Measurements from ENCODE around the gene CASZ1.

Gene CASZ1

DNA sequence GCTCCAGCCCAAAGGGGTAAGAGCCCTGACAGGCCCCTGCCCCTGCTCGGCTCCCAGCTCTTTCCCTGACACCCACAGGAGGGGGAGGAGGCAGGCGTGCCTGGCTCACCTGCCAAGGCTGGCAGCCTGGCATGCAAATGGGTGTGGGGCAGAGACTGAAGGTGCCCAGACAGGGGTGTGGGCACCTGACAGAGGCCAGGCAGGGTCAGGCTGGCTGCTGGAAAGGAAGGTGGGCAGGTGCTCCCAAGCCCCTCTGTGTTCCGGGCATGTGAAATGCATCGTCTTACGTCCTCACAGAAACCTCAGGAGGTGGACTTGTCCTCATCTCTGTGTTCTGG lies 19.4 kb upstream of the CASZ1 start:
- TF ChIP-seq GATA3 (IDR thresholded peaks at IDR 0.05; ENCODE audit: low read depth, low read length) (no peak), GATA2 (IDR thresholded peaks at IDR 0.05; ENCODE audit: low read depth, low read length) (no peak)

DNA sequence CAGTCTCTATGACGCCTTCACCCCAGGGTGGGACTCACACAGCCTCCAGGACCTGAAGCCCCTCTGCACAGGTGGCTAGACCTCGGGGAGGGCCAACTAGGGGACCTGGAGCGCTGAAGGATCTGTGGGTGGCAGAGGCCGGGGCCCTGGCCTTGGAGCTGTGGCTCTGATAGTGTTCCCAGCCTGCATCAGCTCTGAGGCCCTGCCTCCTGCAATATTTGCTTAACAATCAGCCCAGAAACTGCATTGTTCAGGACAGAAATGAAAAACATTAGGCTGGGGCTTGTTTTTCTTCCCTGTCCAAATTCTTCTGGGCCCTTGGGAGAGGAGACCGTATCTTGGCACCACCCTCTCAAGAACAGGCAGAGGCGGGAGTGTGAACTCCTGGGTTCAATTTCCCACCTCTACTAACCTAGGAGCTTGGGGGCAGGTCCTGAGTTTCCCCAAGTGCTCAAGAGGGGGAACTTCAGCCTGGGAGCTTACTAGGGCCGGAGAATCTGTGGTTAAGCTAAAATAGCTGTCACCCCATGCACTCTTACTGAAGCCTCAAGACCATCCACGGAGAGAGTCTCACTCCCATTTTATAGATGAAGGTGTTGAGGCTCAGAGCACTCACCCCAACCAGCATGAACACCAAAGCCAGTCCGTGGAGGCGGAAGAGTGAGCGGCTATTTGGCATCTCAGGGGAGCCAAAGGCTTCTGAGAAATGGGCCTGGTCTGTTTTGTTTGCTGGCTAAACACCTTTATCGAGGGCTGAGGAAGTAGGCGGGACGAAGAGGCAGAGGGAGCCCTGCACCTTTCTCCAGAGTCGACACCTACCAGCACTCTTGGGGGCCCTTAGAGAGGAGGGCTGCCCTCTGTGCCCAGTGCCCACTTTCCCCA lies 18.8 kb upstream of the CASZ1 start:
- TF ChIP-seq GATA3 (IDR thresholded peaks at IDR 0.05; ENCODE audit: low read depth, low read length) (no peak), GATA2 (IDR thresholded peaks at IDR 0.05; ENCODE audit: low read depth, low read length) (no peak)

DNA sequence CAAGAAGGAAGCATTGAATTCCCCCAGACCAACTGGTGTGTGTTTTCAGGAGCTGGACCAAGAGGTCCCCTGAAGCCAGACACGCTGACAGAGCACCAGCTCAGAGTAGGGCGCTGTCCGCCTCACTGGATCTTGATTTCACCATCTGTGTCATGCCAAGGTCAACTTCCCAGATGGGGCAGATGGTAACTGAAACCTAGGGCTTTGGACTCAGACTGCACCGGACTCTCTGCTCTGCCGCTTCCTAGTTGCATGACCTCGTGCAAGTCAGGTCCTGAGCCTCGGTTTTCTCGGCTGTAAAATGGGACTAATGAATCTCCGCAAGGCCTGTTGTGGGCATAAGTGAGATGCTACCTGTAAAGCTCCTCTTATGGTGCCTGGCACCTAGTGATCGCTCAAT lies 17.9 kb upstream of the CASZ1 start:
- TF ChIP-seq GATA3 (IDR thresholded peaks at IDR 0.05; ENCODE audit: low read depth, low read length) (no peak), GATA2 (IDR thresholded peaks at IDR 0.05; ENCODE audit: low read depth, low read length) (no peak)

DNA sequence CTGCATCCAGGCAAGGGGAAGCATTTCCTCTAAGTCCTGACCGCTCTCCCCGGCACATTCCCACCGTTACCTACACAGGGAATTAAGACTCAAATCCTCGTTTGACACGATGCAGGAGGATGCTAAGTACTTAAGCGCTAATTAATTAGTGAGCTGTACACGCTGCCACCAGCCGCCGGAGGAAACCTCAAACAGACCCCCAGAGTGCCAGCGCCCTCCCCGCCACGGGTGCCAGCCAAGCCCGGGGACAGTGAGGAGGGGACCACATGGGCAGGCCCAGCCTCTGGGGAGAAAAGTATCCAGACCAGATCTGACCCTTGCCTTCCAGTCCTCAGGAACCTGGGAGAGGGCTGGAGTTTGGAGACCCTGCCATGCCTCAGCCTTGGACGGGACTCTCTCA lies 17.4 kb upstream of the CASZ1 start:
- TF ChIP-seq GATA3 (IDR thresholded peaks at IDR 0.05; ENCODE audit: low read depth, low read length) (no peak), GATA2 (IDR thresholded peaks at IDR 0.05; ENCODE audit: low read depth, low read length) (no peak)

DNA sequence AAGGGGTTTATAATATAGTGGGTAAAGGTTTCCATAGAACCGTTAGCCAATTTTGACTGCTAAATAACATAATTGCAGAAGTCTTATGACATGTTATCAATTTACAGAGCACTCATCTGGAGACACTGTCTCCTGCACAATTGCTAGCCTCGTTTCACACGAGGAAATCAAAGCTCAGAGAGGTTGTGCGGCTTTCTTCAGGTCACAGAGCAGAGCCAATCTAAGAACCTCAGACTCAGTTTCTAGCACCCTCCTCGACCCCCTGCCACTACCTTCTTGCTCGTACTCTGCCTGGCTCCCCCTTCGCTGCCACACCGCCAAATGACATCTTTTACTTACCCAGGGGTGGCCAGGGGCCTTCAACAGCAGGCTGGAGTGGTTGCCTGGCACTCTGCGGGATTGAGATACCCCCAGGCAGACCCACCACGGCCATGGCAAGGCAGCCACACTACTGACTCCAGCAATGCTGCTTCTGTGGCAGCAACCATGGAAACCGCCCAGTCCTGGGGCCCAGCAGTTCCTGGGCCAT lies 16.0 kb upstream of the CASZ1 start:
- TF ChIP-seq GATA3 (IDR thresholded peaks at IDR 0.05; ENCODE audit: low read depth, low read length) (no peak), GATA2 (IDR thresholded peaks at IDR 0.05; ENCODE audit: low read depth, low read length) (no peak)

DNA sequence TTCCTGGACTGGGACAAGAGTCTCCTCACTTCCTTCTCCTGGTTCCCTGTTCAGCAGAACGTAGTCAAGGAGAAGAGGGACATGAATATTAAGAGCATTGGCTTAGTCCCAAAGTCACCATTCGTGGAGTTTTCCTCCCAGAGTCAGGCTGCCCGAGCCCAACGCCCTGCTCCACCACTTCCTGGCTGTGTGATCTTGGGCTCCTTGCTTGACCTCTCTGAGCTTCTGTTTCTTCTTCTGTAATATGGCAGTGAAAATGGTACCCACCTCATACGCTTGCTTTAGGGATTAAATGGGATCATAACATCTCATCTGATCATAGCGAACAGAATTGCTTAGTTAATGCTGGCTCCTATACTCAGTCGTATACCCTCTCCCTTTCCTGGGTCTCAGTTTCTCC lies 12.0 kb upstream of the CASZ1 start:
- TF ChIP-seq GATA2 (IDR thresholded peaks at IDR 0.05; ENCODE audit: low read depth, low read length) (no peak), GATA3 (IDR thresholded peaks at IDR 0.05; ENCODE audit: low read depth, low read length) (no peak)

DNA sequence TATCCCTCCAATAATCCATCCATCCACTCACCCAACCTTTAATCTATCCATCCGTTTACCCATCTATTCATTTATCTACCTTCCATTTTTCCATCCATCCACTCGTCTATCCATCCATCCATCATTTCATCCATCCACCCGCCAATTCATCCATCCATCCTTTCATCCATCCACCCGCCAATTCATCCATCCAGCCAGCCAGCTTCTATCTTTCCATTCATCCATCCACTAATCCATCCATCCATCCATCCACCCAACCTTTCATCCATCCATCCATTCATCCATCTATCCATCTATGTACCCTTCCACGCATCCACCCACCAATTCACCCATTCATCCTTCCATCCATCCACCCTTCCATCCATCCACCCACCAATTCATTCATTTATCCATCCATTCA lies 10.5 kb upstream of the CASZ1 start:
- TF ChIP-seq GATA3 (IDR thresholded peaks at IDR 0.05; ENCODE audit: low read depth, low read length) (no peak), GATA2 (IDR thresholded peaks at IDR 0.05; ENCODE audit: low read depth, low read length) (no peak)

DNA sequence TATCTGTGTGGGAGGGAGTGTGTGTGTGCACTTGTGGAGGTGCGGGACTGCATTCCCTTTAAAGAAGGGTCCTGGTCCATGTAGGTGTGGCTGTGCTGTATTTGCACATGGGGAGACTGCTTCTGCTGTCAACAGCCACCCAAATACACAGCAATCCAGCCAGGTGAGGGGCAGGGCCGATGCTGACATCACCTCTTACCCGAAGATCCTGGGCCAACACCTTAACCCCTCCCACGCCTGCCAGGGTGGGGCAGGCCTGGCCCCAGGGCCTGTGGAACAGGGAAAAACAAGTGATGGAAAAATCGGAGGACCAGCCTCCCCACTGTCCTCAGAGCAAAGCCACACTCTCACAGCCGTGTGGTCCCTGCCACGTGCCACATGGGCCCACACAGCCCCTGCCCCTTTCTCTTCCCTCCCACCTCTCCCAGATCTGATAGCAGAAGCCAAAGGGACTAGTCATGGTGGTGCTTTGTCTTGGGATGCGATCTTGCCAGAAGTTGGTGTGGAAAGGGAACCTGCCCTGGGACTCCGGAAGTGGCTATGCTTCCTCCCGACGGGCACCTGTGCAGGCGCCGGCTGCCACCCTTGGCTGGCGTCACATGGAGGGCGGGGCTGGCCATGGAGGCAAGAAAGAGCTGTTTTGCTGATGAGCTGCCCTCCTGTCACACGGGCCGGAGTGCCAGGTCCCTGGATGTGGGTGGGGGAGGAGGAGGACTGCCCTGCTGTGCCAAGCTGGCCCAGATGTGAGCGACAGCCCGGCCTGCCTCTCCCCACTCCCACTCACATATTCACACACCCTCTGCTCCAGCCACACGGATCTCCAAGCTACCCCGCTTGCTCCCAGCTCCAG lies 7.8 kb upstream of the CASZ1 start:
- TF ChIP-seq GATA3 (IDR thresholded peaks at IDR 0.05; ENCODE audit: low read depth, low read length) (no peak), GATA2 (IDR thresholded peaks at IDR 0.05; ENCODE audit: low read depth, low read length) (no peak)

DNA sequence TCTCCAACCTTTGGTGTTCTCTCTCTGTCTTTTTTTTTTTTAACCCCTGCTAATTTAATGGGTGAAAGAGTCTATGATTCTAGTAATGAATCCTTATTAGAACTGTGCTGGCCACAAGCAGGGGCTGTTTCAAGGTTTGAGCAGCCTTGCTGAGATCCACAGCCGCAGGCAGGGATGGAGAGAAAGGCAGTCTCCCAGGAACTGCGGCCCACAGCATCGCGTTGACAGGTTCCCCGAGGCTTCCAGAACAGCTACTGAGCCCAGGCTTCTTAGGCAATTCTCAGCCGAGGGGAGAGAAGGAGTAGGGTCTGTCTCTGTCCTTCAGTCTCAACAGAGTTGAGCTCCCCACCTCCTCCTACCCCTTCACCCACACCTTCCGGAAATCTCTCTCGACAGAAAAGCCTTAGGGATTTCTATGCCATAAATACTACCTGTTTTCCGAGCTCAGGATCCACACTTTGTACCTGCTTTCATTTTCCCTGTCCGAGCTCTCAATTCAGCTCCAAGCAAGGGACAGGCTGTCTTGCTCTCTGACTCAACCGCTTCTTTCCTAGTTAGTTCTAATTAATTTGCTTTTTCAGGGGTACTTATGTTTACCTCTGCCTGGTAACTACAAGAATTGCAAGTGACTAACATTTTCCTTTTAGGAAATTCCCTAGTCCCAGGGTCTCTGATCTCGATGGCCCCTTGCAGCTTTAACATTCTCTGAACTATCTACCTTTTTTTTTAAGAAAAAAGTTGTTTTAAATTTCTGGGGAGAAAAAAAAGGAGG lies 6.7 kb upstream of the CASZ1 start:
- TF ChIP-seq GATA3 (IDR thresholded peaks at IDR 0.05; ENCODE audit: low read depth, low read length) (no peak), GATA2 (IDR thresholded peaks at IDR 0.05; ENCODE audit: low read depth, low read length) (no peak)

DNA sequence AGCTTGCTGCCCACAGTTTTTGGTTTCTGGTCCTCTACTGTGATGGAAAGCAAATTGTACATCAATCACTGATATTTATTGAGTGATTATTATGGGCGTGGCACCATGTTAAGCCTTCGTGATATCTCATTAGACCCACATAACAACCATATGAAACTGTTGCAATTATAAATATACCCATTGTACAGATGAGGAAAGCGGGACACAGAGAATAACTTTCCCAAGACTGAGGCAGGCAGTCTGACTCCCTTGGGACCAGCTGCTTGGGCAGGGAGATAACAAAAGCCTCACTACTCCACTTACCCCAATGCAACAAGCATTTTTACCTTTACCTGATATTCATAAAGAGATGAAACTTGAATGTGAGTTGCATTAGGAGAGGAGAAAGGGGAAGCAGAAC lies 4.3 kb upstream of the CASZ1 start:
- no peak for TF ChIP-seq GATA2 (IDR thresholded peaks at IDR 0.05; ENCODE audit: low read depth, low read length)
- TF ChIP-seq GATA3 (IDR thresholded peaks at IDR 0.05; ENCODE audit: low read depth, low read length) = no peak

DNA sequence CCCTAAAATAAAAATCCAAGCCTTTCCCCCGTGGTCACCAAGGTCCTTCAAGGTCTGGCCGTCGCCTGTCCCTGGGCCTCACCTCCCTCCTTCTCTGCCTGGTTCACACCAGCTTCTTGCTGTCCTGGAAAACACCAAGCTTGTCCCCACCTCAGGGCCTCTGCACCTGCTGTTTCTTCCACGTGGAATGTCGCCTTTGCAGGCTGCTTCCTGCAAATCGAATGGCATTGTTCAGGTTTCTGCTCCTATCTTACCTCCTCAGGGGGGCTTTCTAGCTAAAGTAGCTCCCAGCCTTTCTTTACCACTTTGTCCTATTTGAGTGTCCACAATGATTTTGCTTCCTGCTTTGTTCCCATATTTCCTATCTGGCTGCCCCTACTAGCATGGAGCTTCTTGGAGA lies 3.3 kb upstream of the CASZ1 start:
- TF ChIP-seq GATA3 (IDR thresholded peaks at IDR 0.05; ENCODE audit: low read depth, low read length) = no peak
- TF ChIP-seq GATA2 (IDR thresholded peaks at IDR 0.05; ENCODE audit: low read depth, low read length) = no peak

DNA sequence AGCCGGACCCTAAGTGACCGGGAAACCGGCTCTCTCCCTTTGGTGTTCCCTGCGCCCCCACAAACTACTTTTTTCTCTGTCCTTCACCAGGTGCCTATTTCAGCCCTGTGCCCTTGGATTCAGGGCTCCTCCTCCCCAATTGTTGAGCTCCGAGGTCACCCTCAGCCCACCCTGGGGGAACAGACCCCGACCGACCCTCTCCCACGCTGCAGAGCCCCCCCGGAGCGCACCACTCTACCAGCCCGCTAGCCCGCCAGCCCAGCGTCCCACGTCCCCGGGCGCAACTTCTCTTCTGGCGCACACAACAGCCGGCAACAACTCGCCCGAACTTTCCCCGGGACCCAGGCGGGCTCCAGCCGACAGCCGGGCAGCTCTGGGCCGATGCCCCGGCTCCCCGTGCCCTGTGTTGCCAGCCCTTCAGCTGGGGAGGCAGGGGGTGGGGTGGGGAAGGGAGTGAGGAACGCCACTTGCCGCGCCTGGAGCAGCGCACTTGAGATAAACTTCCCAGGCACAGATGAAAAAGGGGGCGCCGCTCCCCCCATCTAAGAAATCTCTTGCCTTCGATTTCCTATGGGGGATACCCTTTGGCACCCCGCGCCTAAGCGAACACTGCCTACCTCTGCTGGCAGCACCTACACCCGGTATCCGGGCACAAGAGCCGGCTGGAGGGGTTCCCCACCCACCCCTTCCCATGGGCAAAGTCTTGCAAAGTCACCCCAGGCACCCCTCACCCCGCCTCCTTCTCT lies 997 bp downstream of the CASZ1 start:
- TF ChIP-seq GATA3 (IDR thresholded peaks at IDR 0.05; ENCODE audit: low read depth, low read length) = no peak
- TF ChIP-seq GATA2 (IDR thresholded peaks at IDR 0.05; ENCODE audit: low read depth, low read length) = no peak

DNA sequence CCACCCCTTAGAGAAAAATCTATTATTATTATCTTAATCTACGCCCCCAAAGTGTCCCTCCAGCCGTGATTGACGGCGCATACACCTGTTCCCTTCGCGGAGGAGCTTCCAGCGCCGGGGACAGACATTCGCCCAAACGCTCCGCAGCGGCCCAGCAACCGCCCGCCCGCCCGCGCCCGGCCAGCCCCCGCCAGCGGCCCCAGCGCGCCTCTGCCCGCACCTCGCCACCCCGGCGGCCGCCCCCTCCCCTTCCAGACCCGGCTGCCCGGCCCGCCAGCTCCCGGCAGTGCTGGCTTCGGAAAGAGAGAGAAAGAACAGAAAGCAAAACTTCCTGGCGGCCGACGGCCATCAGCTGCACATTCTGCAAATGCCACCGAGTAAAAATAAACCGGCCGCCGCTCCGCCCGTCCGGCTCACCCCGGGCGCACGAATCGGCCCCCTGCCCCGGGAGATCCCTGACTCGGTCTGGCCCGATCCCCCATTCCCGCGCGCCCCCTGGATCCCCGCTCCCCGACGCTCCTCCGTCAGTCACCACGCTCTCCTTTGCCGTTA lies 1.6 kb downstream of the CASZ1 start:
- no peak for TF ChIP-seq GATA3 (IDR thresholded peaks at IDR 0.05; ENCODE audit: low read depth, low read length)
- no peak for TF ChIP-seq GATA2 (IDR thresholded peaks at IDR 0.05; ENCODE audit: low read depth, low read length)

All from SH-SY5Y (cell line).